Tibial nerve (tissue), 4 donors: ENCODE measurements around the gene RPLP2. TPM values are rescaled to one million over a fixed set of nuclear protein-coding genes. Genes with fewer than 3 reads are reported as not detected.

Source experiments
- DNase-seq, 2 donors: peaks; one replicate each; pipeline ENCODE4 v3.0.0-alpha.2; 2019; ENCODE audit warnings: low spot score in 2 of 2
- H3K27ac ChIP-seq, 4 donors: fragments of 200-600 bp; sonication (generic) in 3 of 4; one replicate each; pipeline ENCODE4 v1.5.1; 2017 to 2019; ENCODE audit warnings: mild to moderate bottlenecking in 1 of 4
- H3K27me3 ChIP-seq, 2 donors: fragments of 200-600 bp; sonication (generic) in 1 of 2; one replicate each; pipeline versions ENCODE4 v1.5.1 to v1.6.0; 2017 to 2019
- H3K36me3 ChIP-seq, 3 donors: fragments of 200-600 bp; sonication (generic); one replicate each; pipeline ENCODE4 v1.5.1; 2018 to 2019
- H3K4me1 ChIP-seq, 4 donors: fragments of 200-600 bp; sonication (generic) in 3 of 4; one replicate each; pipeline ENCODE4 v1.5.1; 2017 to 2019
- H3K4me3 ChIP-seq, 4 donors: fragments of 200-600 bp; sonication (generic) in 3 of 4; one replicate each; pipeline ENCODE4 v1.5.1; 2017 to 2019; ENCODE audit warnings: mild to moderate bottlenecking in 1 of 4, moderate library complexity in 1 of 4
- H3K9me3 ChIP-seq, 4 donors: fragments of 200-600 bp; sonication (generic) in 3 of 4; one replicate each; pipeline ENCODE4 v1.5.1; 2017 to 2019
- EP300 ChIP-seq, 2 donors: sonication (generic); formaldehyde crosslinking; IDR thresholded peaks; one replicate each; pipeline ENCODE4 v1.6.1; 2017; ENCODE audit warnings: antibody characterized with exemption in 2 of 2, mild to moderate bottlenecking in 1 of 2
- POLR2A ChIP-seq, 2 donors: fragments of 450-650 bp; IDR thresholded peaks; one replicate each; pipeline ENCODE4 v1.6.1; 2017; ENCODE audit warnings: antibody characterized with exemption in 2 of 2, mild to moderate bottlenecking in 2 of 2, moderate library complexity in 2 of 2
- WGBS, 2 donors: methylation state at CpG; one replicate each; pipeline ENCODE4 v1.1.5; 2018; 5-methylcytosine and 5-hydroxymethylcytosine counted together
- total RNA-seq, 4 donors: library from RNA; depleted of rRNA; stranded (reverse); fragments of >200 nt; gene quantifications; one replicate each; pipeline ENCODE4 v1.1.0, GENCODE V29; 2016
- TF ChIP-seq, protein P1 (sequence below), 5 experiments: fragments of 200-600 bp in 3 of 5; fragments of 450-650 bp in 2 of 5; sonication (generic) in 3 of 5; IDR thresholded peaks; one replicate each; pipeline ENCODE4 v1.5.1; 2016 to 2019; ENCODE audit warnings: antibody characterized with exemption in 5 of 5, mild to moderate bottlenecking in 3 of 5, moderate library complexity in 2 of 5

Gene RPLP2
- total RNA-seq, 4 donors from 2014 or later, result 404 to 765 (median 584) TPM

DNA sequence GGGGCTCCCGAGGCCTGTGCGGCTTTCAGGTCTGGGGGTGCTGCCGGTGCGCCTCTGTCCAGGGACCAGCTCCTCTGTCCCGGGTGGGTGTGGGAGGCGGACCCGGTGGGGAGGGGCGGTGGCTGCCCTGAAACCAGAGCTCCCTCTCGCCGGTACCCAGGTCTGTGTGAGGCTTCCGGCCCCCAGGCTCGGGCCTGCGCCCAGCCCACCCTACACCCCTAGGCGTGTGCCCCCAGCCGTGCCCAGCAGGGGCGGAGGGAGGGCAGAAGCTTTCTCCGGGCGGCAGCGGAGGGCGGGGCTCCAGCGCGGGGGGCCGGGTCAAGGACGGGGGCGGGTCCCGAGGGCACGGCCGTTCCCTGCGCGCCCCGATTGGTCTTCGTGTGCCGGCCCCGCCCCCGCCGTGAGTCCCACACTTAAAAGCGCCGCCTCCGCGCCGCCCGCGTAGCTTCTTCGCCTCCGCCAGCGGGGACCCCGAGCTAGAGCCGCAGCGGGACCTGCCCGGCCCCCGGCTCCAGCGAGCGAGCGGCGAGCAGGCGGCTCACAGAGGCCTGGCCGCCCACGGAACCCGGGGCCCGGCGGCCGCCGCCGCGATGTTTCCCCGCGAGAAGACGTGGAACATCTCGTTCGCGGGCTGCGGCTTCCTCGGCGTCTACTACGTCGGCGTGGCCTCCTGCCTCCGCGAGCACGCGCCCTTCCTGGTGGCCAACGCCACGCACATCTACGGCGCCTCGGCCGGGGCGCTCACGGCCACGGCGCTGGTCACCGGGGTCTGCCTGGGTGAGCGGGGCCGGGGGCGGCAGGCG, 9.6 kb downstream of the RPLP2 start:
- H3K36me3 ChIP-seq, result peaks cover 0 to 44% (median 14%) of the 10 kb centered on the region in 3 donors
- DNase-seq, result peak; percentile 87 to 92
- H3K4me3 ChIP-seq, result peak overlapping the region; percentile 65 to 81 (median 71)
- H3K27ac ChIP-seq, result peak overlapping the region; percentile 88 to 95 (median 91)
- no peaks in the 10 kb centered on the region for H3K9me3 ChIP-seq
- 1% methylated on average over 28 to 36 of the region's 96 CpGs for WGBS, 2 donors
- peaks cover 0 to 34% (median 27%) of the 10 kb centered on the region in 4 donors for H3K4me1 ChIP-seq
- H3K27me3 ChIP-seq, result no peaks in the 10 kb centered on the region
- TF ChIP-seq, protein P1, sequence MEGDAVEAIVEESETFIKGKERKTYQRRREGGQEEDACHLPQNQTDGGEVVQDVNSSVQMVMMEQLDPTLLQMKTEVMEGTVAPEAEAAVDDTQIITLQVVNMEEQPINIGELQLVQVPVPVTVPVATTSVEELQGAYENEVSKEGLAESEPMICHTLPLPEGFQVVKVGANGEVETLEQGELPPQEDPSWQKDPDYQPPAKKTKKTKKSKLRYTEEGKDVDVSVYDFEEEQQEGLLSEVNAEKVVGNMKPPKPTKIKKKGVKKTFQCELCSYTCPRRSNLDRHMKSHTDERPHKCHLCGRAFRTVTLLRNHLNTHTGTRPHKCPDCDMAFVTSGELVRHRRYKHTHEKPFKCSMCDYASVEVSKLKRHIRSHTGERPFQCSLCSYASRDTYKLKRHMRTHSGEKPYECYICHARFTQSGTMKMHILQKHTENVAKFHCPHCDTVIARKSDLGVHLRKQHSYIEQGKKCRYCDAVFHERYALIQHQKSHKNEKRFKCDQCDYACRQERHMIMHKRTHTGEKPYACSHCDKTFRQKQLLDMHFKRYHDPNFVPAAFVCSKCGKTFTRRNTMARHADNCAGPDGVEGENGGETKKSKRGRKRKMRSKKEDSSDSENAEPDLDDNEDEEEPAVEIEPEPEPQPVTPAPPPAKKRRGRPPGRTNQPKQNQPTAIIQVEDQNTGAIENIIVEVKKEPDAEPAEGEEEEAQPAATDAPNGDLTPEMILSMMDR (IDR thresholded peaks at IDR 0.05), result peak in 4 of 5 experiments; percentile 15 to 76 (median 49)
- peak in 1 of 2 donors; percentile 77 for TF ChIP-seq EP300 (IDR thresholded peaks at IDR 0.05)
- TF ChIP-seq POLR2A (IDR thresholded peaks at IDR 0.05), result peak; percentile 53 to 86

DNA sequence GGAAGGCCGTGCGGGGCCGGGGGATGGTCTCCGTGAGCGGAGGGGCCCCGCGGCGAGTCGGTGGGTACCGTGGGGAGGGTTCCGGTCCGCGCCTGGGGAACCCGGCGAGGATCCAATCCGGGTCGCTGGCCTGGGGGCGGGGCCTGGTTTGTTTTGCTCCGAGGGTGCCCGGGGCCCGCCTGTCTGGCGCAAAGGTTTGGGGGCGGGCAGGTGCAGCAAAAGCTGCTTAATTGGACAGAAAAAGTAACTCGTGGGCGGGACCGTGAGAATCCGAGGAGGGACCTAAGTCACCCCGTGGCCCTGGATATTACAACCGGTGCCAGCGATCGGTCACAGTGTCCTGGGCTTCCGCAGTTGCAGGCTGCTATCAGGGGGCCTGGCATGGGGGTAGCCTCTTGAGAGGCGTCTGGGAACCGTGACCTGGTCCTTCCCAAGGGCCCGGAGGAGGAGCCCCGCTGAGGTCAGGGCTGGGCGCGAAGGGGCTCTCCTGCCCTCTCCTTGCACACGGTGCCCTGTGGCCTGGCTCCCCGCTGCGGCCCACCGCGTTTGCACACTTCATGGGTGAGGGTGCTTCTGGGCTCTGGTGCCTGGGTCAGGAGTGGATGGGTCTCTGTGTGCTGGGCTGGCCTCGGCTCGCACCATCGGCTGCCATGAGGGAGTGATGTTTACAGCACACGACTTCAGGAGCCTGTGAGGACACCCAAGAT, 10.3 kb downstream of the RPLP2 start:
- Histone ChIP-seq H3K27me3 (no peaks in the 10 kb centered on the region), H3K4me1 (peaks cover 0 to 34% (median 27%) of the 10 kb centered on the region in 4 donors), H3K36me3 (peaks cover 0 to 45% (median 22%) of the 10 kb centered on the region in 3 donors), H3K27ac (peak overlapping the region; percentile 88 to 95 (median 91)), H3K4me3 (peak overlapping the region; percentile 65 to 81 (median 71)), H3K9me3 (no peaks in the 10 kb centered on the region)
- 2% methylated on average over 15 to 31 of the region's 47 CpGs for WGBS, 2 donors
- peak; percentile 73 to 77 for DNase-seq
- no peak for TF ChIP-seq EP300 (IDR thresholded peaks at IDR 0.05)
- TF ChIP-seq, protein P1 (IDR thresholded peaks at IDR 0.05), result no peak
- TF ChIP-seq POLR2A (IDR thresholded peaks at IDR 0.05), result no peak

DNA sequence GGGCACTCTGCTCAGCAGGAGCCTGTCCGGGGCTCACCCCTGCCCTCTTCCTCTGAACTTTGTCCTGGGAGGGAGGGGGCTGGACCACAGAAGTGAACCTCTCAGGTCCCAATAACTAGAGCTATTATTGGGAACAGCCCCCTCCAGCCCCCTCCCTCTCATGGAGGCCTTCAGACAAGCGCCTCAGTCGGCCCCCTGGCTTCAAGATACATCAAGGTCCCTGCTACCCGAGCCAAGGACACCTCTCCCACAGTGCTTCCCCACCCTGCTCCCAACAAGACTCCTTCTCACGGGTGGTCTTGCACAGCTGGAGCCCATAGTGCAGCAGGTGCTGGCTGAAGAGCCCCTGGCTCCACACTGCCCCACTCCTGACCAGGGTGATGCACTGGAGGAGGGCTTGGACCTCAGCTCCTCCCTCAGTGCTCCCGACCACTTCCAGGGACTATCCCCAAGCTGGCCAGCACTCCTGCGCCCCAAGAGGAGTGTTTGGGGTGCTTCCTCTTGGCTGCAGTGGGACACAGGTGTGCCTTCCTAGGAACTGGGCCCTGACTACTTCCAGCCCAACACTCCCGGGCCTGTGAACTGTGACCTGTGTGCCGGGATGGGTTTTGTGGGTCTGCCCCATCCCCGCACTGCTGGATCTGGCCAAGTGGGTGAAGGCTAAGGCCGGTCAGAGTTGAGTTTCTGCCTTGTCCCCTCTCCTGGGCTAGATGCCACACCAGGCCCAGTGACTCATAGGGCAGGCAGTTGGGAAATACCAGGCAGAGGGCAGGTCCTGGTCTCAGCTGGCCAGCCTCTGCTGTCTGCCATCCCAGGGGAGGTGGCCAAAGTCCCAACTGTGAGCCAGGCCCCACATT, 11.1 kb downstream of the RPLP2 start:
- peak overlapping the region; percentile 65 to 81 (median 71) for H3K4me3 ChIP-seq
- peak in 1 of 2 donors; percentile 67 for DNase-seq
- H3K4me1 ChIP-seq, result peaks cover 0 to 34% (median 27%) of the 10 kb centered on the region in 4 donors
- peak overlapping the region; percentile 88 to 95 (median 91) for H3K27ac ChIP-seq
- H3K36me3 ChIP-seq, result peaks cover 0 to 45% (median 26%) of the 10 kb centered on the region in 3 donors
- WGBS, 2 donors, result 37 to 48% methylated on average over 7 to 9 of the region's 11 CpGs
- TF ChIP-seq EP300 (IDR thresholded peaks at IDR 0.05) (peak in 1 of 2 donors; percentile 86), POLR2A (IDR thresholded peaks at IDR 0.05) (no peak)
- TF ChIP-seq, protein P1 (IDR thresholded peaks at IDR 0.05), result no peak
- peaks cover 0 to 6% of the 10 kb centered on the region in 2 donors for H3K27me3 ChIP-seq
- H3K9me3 ChIP-seq, result no peaks in the 10 kb centered on the region

DNA sequence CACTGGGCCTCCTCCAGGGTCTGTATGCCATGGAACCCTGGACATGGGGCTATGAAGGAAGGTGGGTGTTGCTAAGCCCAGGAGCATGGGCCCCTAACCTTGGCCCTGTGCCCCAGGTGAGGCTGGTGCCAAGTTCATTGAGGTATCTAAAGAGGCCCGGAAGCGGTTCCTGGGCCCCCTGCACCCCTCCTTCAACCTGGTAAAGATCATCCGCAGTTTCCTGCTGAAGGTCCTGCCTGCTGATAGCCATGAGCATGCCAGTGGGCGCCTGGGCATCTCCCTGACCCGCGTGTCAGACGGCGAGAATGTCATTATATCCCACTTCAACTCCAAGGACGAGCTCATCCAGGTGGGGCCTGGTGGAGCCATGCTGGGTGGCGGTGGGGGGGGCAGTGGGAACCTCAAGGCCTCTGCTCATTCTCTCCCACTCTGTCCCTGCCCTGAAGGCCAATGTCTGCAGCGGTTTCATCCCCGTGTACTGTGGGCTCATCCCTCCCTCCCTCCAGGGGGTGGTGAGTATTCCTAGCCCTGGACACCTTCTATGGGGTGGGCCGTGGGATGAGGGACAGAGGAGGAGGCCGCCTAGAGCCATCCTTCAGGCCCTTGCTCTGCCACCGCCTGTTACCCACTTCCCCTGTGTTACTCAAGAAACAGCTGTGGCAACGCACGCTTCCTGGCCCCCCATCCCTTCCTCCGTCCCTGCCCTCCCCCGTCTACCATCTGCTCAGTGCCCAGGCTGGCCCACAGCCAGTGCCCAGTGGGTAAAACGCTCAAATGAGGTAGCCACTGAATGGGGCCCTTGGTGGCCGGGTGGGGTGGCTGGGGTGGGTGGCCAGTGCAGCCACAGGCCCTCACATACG, 12.0 kb downstream of the RPLP2 start:
- Histone ChIP-seq H3K36me3 (peaks cover 0 to 46% (median 26%) of the 10 kb centered on the region in 3 donors), H3K4me3 (peak overlapping the region in 3 of 4 donors; percentile 71 to 81 (median 71)), H3K9me3 (no peaks in the 10 kb centered on the region), H3K4me1 (peaks cover 0 to 39% (median 29%) of the 10 kb centered on the region in 4 donors), H3K27me3 (peaks cover 0 to 13% of the 10 kb centered on the region in 2 donors), H3K27ac (peak overlapping the region in 3 of 4 donors; percentile 91 to 95 (median 91))
- DNase-seq, result no peak
- 71 to 74% methylated on average over 20 to 21 of the region's 22 CpGs for WGBS, 2 donors
- no peak for TF ChIP-seq POLR2A (IDR thresholded peaks at IDR 0.05)
